ENCODE results near the gene C7.
"Not testable (repeated sequence)": the region's sequence is repeated elsewhere in the genome, so short reads cannot be mapped to it uniquely, and the experiment has no call there.

C7 gene

DNA sequence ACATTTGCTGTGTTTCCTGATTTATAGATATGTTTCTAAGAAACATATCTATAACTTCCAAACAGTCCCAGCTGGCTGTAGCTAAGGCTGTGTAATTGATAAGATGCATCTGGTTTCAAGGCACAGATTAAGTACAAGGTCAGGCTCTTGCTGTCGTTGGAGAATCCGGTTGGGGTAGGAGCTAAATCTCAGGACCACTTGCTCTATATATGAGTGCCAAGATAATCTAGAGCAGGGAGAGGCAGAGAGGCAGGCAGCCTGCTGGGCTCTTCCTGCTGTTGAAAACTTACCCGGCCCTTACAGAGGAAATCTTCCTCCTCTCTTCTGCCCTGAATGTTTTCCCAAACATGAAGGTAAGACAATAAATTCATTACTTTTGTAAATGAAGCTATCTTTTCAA, at the start of gene C7:
Gene C7, plus strand, starts transcription at position 234 of the 400 bp plus-strand sequence. Its CDS starts 114 bp downstream, at position 348.
- no peak for DNase-seq

DNA sequence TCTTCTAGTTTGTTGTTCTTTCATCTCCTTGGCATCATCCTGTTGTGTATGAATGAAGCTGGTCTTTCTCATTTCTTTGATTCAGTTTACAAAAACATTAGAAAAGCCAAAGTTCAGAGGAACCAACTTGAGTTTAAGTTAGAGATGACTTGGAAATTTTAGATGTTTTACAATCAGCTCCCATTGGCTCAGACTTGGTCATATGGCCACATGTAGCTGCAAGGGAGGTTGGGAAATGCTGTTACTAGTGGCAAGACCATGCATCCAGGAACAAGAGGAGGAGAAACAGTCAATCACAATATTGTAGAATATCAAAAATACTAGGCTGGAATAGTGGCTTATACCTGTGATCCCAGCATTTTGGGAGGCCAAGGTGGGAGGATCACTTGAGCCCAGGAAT, 48.6 kb upstream of the C7 start:
- no peak for DNase-seq

DNA sequence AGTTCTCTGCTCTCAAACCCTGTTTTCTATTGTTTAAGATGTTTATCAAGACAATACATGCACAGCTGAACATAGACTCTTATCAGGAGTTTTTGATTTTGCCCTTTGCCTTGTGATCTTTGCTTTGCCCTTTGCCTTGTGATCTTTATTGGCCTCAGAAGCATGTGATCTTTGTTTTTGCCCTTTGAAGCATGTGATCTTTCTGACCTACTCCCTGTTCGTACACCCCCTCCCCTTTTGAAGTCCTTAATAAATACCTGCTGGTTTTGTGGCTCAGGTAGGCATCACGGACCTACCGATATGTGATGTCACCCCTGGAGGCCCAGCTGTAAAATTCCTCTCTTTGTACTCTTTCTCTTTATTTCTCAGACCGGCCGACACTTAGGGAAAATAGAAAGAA, 44.3 kb upstream of the C7 start:
- not testable (repeated sequence) for DNase-seq

DNA sequence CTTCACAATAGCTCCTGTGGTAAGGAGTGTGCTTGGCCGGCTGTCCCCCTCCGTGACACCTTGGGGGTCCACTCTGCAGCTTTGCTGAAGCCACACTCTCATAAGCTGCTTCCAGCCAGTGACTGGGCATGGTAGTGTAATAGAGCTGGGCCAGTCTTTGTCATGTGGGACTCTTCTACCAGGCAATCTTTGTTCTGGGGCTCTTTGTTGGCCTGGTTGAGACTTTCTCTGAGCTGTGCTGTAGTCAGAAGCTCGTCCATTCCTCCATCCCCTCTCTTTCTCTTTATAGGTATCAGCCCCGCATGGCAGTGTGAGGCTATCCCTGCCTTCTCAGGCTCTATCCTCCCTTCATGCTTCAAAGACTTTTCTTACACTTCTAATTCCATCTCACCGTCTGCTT, 42.5 kb upstream of the C7 start:
- DNase-seq = no peak

DNA sequence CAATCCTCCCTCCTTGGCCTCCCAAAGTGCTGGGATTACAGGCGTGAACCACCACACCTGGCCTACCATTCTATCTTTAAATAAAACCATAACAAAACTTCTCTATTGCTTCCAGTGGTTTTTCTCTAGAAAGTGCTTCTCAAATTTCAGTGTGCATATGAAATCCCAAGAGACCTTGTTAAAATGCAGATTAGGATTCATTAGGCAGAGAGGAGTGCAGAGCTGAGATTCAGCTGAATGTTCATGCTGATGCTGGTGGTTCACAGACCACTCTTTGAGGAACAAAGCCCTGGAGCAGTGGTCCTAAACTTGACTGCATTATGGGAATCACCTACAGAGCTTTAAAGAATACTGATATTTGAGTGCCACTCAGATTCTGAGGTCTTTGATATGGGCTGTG, 39.9 kb upstream of the C7 start:
- no peak for DNase-seq

DNA sequence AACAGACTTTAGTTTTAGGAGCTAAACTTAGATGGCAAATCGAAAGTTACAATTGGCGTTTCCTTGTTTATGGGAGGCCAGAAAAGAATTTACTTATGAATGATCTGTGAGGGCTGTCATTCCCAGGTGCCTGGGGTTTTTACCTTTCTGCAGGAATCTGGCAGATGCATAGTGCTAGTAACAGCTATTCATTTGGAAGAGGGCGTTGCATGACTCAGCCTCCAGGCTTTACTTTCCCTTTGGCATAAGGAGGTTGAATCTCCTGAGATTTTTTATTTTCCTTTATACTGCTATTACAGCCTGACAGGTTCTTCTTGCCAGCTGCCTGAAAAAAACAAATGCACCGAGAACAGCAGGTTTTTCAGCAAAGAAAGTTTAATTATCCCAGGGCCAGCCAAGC, 38.1 kb upstream of the C7 start:
- no peak for DNase-seq

DNA sequence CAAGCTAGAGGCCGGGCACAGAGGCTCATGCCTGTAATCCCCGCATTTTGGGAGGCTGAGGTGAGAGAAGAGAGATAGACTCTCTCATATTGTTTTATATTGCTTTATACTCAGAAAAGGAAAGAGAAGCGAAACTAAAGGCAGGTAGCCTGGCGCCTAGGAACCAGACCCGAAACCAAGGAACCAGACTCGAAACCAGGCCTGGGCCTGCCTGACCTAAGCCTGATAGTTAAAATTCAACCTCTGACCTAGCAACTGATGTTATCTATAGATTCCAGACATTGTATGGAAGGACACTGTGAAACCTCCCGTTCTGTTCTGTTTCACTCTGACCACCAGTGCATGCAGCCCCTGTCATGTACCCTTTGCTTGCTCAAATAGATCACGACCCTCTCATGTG, 37.0 kb upstream of the C7 start:
- not testable (repeated sequence) for DNase-seq

DNA sequence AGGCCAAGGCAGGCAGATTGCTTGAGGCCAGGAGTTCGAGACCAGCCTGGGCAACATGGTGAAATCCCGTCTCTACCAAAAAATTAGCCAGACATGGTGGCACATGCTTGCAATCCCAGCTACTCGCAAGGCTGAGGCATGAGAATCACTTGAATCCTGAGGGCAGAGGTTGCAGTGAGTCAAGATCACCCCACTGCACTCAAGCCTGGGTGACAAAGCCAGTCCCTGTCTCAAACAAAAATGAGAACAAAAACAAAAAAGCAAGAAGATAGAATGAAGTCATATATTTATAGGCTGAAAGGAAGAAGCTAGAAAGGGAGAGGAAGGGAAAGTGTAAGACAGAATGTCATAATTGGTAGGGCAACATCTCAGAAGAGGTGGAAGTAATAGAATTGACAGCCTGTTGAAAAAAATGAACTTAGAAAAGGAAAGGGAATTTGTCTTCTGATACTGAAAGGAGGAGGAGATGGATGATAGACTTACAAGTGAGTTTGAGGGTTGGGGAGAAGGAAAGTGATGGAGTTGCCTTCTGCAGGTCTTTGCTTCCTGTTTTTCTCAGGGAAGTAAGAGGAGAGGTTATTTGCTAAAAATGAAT, 35.9 kb upstream of the C7 start:
- DNase-seq = no peak

DNA sequence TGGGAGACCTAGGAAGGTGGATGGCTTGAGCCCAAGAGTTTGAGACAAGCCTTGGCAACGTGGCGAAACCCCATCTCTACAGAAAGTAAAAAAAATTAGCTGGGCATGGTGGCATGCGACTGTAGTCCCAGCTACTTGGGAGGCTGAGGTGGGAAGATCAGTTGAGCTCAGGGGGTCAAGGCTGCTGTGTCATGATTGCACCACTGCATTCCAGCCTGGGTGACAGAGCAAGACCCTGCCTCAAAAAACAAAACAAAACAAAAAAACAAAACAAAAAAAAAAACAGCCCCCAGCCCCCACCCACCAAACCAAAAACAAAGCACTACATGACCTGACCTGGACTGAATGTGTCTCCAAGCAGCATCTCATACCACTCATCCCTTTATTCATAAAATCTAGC, 33.3 kb upstream of the C7 start:
- no peak for DNase-seq

DNA sequence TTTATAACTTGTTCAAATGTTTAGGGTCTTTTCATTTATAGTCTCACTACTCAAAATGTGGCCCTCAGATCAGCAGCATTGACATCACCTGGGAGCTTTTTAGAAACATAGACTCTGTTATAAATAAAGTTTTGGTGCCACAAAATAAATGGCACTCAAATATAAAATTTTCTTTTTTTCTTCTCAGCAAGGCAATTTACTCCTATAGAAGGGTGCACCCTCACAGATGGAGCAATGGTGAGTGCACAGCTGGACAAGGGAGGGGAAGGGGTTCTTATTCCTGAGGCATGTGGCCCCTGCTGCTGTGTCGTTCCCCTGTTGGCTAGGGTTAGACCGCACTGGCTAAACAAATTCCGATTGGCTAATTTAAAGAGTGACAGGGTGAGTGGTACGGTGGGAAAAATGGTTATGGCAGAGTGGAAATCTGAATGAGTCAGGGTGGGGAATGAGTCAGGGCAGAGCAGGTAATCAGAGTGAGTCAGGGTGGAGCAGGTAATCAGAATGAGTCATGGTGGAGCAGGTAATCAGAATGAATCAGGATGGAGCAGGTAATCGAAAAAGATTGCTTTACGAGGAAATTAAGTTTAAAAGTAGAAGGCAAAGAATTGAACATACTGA, 31.8 kb upstream of the C7 start:
- no peak for DNase-seq

DNA sequence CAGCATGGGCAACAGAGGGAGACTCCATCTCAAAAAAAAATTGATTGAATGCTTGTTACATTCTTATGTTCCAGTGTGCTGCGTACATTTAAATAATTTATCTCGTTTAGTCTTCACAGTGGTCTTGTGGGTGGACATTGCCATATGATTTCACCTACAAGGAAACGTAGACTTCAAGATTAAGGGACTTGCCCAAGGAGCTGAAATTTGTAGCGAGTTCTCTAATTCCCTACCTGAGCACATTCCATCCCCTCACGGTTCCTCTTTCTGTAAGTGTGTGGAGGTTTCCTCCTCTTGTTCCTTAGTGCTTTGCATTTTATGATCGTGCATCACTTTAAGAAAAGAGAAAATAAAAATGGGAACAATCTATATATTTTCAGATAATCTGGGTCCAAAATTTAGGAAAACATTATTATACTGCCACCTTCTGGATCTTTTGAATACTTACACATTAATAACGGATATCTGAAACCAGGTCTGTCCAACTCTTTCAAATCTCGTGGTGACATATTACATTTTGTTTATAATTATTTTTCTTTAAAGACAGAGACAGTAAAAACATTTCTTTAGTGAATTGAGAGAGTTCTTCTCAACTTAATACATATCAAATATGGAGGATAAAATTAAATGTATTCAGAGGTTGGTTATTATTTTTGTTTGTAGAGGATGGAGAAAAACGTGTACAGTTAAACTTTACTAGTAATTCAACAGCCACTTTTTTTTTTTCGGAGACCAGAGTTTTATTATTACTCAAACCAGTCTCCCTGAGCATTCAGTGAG, 29.9 kb upstream of the C7 start:
- DNase-seq = no peak

DNA sequence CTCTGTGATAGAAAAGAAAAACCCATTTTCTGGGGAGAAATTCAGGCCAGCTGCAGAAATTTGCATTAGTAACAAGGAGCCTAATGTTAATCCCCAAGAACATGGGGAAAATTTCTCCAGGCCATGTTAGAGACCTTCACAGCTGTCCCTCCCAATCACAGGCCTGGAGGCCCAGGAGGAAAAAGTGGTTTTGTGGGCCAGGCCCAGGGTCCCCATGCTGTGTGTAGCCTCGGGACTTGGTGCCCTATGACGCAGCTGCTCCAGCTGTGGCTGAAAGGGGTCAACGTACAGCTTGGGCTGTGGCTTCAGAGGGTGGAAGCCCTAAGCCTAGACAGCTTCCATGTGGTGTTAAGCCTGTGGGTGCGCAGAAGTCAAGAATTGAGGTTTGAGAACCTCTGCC, 27.0 kb upstream of the C7 start:
- no peak for DNase-seq

DNA sequence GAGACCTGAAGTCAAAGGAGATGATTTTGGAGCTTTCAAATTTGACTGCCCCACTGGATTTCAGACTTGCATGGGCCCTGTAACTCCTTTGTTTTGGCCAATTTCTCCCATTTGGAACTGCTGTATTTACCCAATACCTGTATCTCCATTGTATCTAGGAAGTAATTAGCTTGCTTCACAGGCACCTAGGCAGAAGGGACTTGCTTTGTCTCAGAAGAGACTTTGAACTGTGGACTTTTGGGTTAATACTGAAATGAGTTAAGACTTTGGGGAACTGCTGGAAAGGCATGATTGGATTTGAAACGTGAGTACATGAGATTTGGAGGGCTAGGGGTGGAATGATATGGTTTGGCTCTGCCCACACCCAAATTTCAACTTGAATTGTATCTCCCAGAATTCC, 26.2 kb upstream of the C7 start:
- not testable (repeated sequence) for DNase-seq

DNA sequence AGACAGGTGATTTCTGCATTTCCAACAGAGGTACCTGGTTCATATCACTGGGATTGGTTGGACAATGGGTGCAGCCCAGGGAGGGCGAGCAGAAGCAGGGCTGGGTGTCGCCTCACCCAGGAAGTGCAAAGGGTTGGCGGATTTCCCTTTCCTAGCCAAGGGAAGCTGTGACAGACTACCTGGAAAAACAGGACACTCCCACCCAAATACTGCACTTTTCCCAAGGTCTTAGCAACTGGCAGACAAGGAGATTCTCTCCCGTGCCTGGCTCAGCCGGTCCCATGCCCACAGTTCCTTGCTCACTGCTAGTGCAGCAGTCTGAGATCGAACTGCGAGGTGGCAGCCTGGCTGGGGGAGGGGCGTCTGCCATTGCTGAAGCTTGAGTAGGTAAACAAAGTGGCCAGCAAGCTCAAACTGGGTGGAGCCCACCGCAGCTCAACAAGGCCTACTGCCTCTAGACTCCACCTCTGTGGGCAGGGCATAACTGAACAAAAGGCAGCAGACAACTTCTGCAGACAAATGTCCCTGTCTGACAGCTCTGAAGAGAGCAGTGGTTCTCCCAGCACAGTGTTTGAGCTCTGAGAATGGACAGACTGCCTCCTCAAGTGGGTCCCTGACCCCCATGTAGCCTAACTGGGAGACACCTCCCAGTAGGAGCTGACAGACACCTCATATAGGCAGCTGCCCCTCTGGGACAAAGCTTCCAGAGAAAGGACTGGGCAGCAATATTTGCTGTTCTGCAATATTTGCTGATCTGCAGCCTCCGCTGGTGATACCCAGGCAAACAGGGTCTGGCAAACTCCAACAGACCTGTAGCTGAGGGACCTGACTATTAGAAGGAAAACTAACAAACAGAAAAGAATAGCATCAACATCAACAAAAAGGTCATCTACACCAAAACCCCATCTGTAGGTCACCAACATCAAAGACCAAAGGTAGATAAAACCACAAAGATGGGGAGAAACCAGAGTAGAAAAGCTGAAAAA, 13.6 kb upstream of the C7 start:
- not testable (repeated sequence) for DNase-seq

DNA sequence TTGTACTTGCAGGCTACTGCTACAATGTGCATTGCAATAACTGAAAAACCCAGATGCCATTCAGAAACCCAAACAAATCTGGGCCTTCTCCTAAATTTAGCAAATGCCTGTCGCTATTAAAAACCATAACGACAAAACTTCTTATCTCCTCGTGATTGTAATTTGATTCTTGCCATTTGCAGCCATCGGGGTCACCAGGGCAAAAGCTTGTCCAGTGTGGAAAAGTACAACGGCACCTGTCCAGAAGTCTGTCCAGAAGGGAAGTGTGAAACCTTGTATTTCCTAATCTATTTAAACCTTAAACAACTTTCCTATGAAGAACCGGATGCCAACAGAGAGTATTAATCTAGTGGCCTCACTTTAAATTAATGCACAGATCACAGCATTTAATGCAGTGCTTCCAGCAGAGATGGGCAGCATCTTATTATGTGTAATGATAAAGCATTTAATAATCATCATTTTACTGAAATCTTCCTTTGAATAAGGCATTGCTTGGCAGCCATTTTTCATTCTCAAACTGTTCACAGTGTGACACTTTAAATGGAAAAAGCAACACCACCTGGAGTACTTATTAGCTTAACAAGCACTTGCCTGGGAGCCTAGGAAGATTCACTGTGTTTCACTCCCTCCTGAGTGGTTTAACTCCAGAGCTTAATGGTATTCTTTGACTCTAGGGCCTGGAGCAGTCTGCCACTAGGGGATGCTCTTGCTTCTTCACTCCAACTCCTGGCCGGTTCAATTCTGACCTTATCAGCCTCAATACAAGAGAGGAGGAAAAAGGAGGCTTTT, 4.9 kb upstream of the C7 start:
- no peak for DNase-seq

DNA sequence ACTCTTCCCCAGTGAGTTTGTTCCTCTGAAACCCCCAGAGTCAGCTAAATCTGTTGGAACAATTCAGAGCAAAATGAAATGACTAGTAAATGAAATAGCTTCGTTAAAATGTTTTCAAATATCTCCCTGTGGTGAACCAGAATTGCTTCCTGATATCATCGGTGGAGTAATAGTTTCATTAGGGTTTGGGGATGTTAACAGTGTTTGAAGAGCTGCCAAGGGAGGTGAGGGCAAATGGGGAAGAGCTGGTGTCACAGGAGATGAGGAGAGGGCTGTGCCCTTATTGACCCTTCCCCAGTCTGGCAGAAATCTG, 4.3 kb upstream of the C7 start:
- no peak for DNase-seq

DNA sequence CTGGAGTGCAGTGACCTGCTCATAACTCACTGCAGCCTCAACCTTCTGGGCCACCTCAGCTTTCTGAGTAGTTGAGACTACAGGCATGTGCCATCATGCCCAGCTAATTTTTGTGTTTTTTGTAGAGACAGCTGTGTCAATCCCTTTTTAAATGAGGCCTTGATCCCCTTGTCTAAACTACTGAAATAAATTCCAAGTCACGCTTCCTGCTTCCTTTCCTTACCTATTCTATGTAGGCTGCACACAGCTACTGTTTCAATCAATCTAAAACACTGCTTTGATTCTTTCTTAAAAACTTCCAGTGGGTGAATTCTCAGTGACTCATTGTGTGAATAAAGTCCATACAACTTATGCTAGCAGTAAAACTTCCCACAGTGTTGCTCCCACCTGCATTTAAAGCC, 2.9 kb upstream of the C7 start:
- no peak for DNase-seq

DNA sequence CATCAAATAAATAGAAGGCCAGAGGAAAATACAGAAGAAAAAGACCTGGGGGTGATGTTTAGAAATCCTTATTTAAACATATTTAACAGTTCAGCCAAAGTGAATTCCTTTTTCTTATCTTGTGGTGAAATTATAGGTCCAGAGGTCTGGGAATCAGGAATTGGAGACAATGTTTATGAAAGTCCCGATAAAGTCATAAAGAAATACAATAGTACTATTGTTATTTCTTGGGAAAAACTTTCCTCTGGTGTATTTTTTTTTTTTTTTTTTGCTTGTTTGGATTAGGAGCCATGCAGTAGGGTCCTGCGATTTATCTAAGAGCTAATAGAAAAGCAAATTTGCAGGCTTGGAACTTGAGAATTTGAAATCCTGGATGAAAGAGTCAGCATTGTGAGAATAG, 426 bp downstream of the C7 start:
- DNase-seq = no peak

DNA sequence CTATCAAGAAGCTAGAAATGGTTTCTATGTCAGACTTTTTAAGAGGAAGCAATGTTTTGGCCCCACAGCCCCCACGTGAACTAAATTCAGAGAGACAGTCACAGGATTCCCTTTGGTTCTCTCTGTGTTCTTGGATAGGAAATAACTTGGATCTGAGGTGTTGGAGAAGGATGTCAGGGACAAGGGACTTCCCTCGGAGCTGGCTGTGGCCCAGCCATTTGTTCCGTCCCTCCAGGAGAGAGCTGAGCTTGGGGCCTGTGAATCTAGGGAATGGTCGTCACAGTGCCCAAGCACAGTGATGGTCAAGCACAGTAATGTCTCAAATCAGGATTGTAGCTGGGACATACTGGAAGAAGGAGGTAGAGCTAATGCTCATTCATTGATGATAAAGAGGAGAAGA, 2.0 kb downstream of the C7 start:
- no peak for DNase-seq

DNA sequence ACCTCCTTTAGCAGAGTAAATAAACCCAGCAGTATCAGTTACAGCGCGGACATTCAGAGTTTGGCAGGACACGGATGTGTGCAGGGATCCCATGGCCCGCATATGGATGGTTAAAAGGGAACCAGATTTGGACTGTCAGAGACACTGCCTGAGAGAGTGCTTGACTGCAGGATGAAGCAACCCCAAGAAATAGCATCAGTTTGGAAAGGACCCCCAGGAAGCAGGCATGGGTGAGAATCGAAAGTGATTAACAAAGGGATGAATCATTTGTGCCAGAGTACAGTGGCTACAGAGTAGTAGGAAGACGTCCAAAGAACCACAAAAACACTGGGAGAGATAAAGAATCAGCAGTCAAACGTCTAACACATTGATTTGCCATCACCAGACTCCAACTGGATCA, 5.5 kb downstream of the C7 start:
- DNase-seq = no peak

DNA sequence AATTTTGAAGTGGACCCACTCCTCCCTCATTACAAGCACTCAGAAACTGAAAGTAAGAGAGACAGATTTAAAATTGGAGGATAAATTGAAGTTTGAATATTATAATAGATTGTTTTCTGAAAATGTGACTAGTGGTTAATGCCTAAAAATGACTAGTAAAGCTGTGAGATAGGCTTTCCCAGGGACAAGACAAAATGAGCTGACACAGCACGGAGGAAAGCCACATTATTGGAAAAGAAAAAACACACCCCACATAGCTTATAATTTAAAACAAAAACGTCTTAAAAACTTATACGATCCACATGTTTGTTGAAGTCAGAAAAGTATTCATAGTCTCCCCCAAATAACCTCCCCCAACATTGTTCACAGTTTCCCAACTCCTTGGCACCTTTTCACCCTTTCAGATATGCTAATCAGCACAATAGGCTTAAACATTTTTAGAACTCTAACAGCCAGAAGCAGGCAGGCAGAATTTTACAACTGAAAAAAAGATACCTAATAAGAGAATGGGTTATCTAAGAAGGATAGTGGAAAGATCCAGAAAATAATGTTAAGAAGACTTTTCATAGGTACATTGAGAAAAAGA, 6.1 kb downstream of the C7 start:
- DNase-seq = no peak

DNA sequence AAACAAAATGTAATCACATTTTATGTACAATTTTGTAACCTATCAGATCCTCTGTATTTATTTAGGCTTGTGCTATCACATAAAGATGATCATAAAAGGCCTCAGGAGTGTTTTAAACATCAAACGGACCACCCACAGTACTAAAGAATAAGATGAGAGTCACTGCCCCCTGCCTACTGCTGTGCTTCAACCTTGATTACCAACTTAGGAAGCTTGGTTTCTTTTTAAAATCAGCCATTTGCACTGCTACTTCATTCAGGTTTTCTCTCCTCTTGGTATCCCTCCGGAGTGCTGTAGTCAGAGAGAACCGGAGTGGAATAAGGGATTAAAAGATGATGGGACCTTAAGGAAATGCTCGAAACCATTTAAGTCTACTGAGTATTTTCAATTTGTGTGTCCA, 6.9 kb downstream of the C7 start:
- no peak for DNase-seq

Data from stimulated activated CD4-positive, alpha-beta T cell treated with anti-CD3 and anti-CD28 coated beads, Interleukin-12 subunit alpha, Interleukin-12 subunit beta, amount 100 ng/mL, for 4 hours (primary cell).